HL-60/S4 treated with retinoic acid at 250 ng/mL for 4 days and 3 days (cell line): ENCODE data around the gene C2CD2.

Experiments
- in situ Hi-C: fragments of 300-500 bp; cut with MboI; formaldehyde crosslinking; loops from 2 replicates; pipeline ENCODE4 v1.7.0; 2022; ENCODE audit warnings: low sequenced_read_pairs

The C2CD2 gene

GRCh38 chr21:41871293-41872030, 82.4 kb downstream of the C2CD2 start:
- in situ Hi-C loops, result no loop called here

- in situ Hi-C loops, result no loop called here
Observed at GRCh38 chr21:41869771-41870170, 84.0 kb downstream of the C2CD2 start.

- in situ Hi-C loops, result no loop called here
Observed at GRCh38 chr21:41868062-41868710, 85.6 kb downstream of the C2CD2 start.

GRCh38 chr21:41867313-41867712, 86.5 kb downstream of the C2CD2 start:
- in situ Hi-C loops, result no loop called here

- in situ Hi-C loops, result no loop called here
Observed at GRCh38 chr21:41866274-41866809, 87.5 kb downstream of the C2CD2 start.

GRCh38 chr21:41865002-41865777, 88.6 kb downstream of the C2CD2 start:
- in situ Hi-C loops, result no loop called here

- in situ Hi-C loops, result no loop called here
Observed at GRCh38 chr21:41864311-41865001, 89.4 kb downstream of the C2CD2 start.

GRCh38 chr21:41863439-41863740, 90.4 kb downstream of the C2CD2 start:
- in situ Hi-C loops, result no loop called here

- in situ Hi-C loops, result no loop called here
Observed at GRCh38 chr21:41861987-41862386, 91.8 kb downstream of the C2CD2 start.

- in situ Hi-C loops, result no loop called here
Observed at GRCh38 chr21:41861255-41861654, 92.6 kb downstream of the C2CD2 start.

- in situ Hi-C loops, result no loop called here
Observed at GRCh38 chr21:41859297-41859980, 94.4 kb downstream of the C2CD2 start.

- in situ Hi-C loops, result no loop called here
Observed at GRCh38 chr21:41858466-41859296, 95.1 kb downstream of the C2CD2 start.

GRCh38 chr21:41857771-41858300, 96.0 kb downstream of the C2CD2 start:
- in situ Hi-C loops, result no loop called here

- in situ Hi-C loops, result no loop called here
Observed at GRCh38 chr21:41856572-41856971, 97.2 kb downstream of the C2CD2 start.

GRCh38 chr21:41854426-41854995, 99.3 kb downstream of the C2CD2 start:
- in situ Hi-C loops, result no loop called here

GRCh38 chr21:41852929-41853320, 100.9 kb downstream of the C2CD2 start:
- in situ Hi-C loops, result no loop called here

GRCh38 chr21:41852151-41852928, 101.5 kb downstream of the C2CD2 start:
- in situ Hi-C loops, result no loop called here

GRCh38 chr21:41851090-41851790, 102.6 kb downstream of the C2CD2 start:
- in situ Hi-C loops, result no loop called here
